ENCODE results near the gene ANXA1. TPM values are rescaled to one million over a fixed set of nuclear protein-coding genes. Genes with fewer than 3 reads are reported as not detected.
A peak's percentile ranks its signal among the peaks of the same experiment; 100 is the strongest.

The ANXA1 gene
- total RNA-seq, 6 experiments from 2014 or later, result 933 to 1,109 (median 1,040) TPM

- peaks cover 18% of the 10 kb centered on the region for H3K27me3 Mint-ChIP-seq (ENCODE audit: insufficient read depth)
- H3K36me3 Mint-ChIP-seq (ENCODE audit: low read depth), result peaks cover 27% of the 10 kb centered on the region
- no peak for TF ChIP-seq CTCF (IDR thresholded peaks at IDR 0.05)
- peaks cover 68% of the 10 kb centered on the region for H3K4me1 Mint-ChIP-seq (ENCODE audit: low read depth)
- H3K4me3 Mint-ChIP-seq, result peak overlapping the region; percentile 78
- peaks cover 4% of the 10 kb centered on the region; the same call in 1 of the 2 replicates for H3K9me3 Mint-ChIP-seq
- H3K27ac Mint-ChIP-seq, result peak overlapping the region; percentile 87
- DNase-seq, result peak; percentile 85
These were observed 2.1 kb upstream of the ANXA1 start for GRCh38 chr9:73149371-73150067.

- H3K4me1 Mint-ChIP-seq (ENCODE audit: low read depth), result peaks cover 78% of the 10 kb centered on the region
- H3K36me3 Mint-ChIP-seq (ENCODE audit: low read depth), result peaks cover 48% of the 10 kb centered on the region
- peak overlapping the region; percentile 99 for H3K27ac Mint-ChIP-seq
- TF ChIP-seq CTCF (IDR thresholded peaks at IDR 0.05), result no peak
- peaks cover 31% of the 10 kb centered on the region for H3K27me3 Mint-ChIP-seq (ENCODE audit: insufficient read depth)
- H3K4me3 Mint-ChIP-seq, result peak overlapping the region; percentile 92
- peak; percentile 70 for DNase-seq
- peaks cover 4% of the 10 kb centered on the region; the same call in 1 of the 2 replicates for H3K9me3 Mint-ChIP-seq
These were observed 829 bp downstream of the ANXA1 start for GRCh38 chr9:73152543-73152844.

GRCh38 chr9:73152953-73153352, 1.3 kb downstream of the ANXA1 start:
- H3K27me3 Mint-ChIP-seq (ENCODE audit: insufficient read depth), result peaks cover 36% of the 10 kb centered on the region
- peaks cover 4% of the 10 kb centered on the region; the same call in 1 of the 2 replicates for H3K9me3 Mint-ChIP-seq
- peak overlapping the region; percentile 92 for H3K4me3 Mint-ChIP-seq
- H3K4me1 Mint-ChIP-seq (ENCODE audit: low read depth), result peaks cover 80% of the 10 kb centered on the region
- DNase-seq, result no peak
- H3K27ac Mint-ChIP-seq, result peak overlapping the region; percentile 99
- TF ChIP-seq CTCF (IDR thresholded peaks at IDR 0.05), result no peak
- H3K36me3 Mint-ChIP-seq (ENCODE audit: low read depth), result peaks cover 53% of the 10 kb centered on the region

- TF ChIP-seq CTCF (IDR thresholded peaks at IDR 0.05), result no peak
These were observed 2.1 kb downstream of the ANXA1 start for GRCh38 chr9:73153793-73154227.

GRCh38 chr9:73154271-73154670, 2.6 kb downstream of the ANXA1 start:
- no peak for DNase-seq
- Mint-ChIP-seq H3K27me3 (ENCODE audit: insufficient read depth) (peaks cover 46% of the 10 kb centered on the region), H3K4me3 (peak overlapping the region; percentile 92), H3K4me1 (ENCODE audit: low read depth) (peaks cover 80% of the 10 kb centered on the region), H3K36me3 (ENCODE audit: low read depth) (peaks cover 65% of the 10 kb centered on the region), H3K27ac (peak overlapping the region; percentile 99), H3K9me3 (peaks cover 7% of the 10 kb centered on the region; the same call in 1 of the 2 replicates)
- no peak for TF ChIP-seq CTCF (IDR thresholded peaks at IDR 0.05)

More at GRCh38 chr9:73153793-73154227, 2.1 kb downstream of the ANXA1 start:
- peaks cover 61% of the 10 kb centered on the region for H3K36me3 Mint-ChIP-seq (ENCODE audit: low read depth)
- H3K4me3 Mint-ChIP-seq, result peak overlapping the region; percentile 92
- H3K27me3 Mint-ChIP-seq (ENCODE audit: insufficient read depth), result peaks cover 43% of the 10 kb centered on the region
- peak overlapping the region; percentile 99 for H3K27ac Mint-ChIP-seq
- peaks cover 80% of the 10 kb centered on the region for H3K4me1 Mint-ChIP-seq (ENCODE audit: low read depth)
- peak; percentile 51 for DNase-seq
- H3K9me3 Mint-ChIP-seq, result peaks cover 4% of the 10 kb centered on the region; the same call in 1 of the 2 replicates

All from HFFc6 (cell line).